Left ventricle myocardium inferior (tissue), 1 donor: ENCODE data around the gene SMG6. TPM values are rescaled to one million over a fixed set of nuclear protein-coding genes. Genes with fewer than 3 reads are reported as not detected.

ENCODE experiments used
- DNase-seq: peaks from one replicate; pipeline ENCODE4 v3.0.0-alpha.2; 2020
- H3K27ac ChIP-seq: fragments of 200-600 bp; replicated peaks from 2 replicates; pipeline ENCODE4 v1.8.0; 2021
- H3K27me3 ChIP-seq: fragments of 200-600 bp; 2 replicates; pipeline ENCODE4 v1.8.0; 2021; ENCODE audit warnings: low read depth
- H3K36me3 ChIP-seq: fragments of 200-600 bp; 2 replicates; pipeline ENCODE4 v1.8.0; 2021
- H3K4me1 ChIP-seq: fragments of 200-600 bp; 2 replicates; pipeline ENCODE4 v1.8.0; 2021
- H3K4me3 ChIP-seq: fragments of 200-600 bp; 2 replicates; pipeline ENCODE4 v1.8.0; 2021; ENCODE audit warnings: mild to moderate bottlenecking, moderate library complexity
- H3K9me3 ChIP-seq: fragments of 200-600 bp; replicated peaks from 2 replicates; pipeline ENCODE4 v1.8.0; 2021
- CTCF ChIP-seq: fragments of 200-600 bp; IDR thresholded peaks from 2 replicates; pipeline ENCODE4 v1.8.0; 2021; ENCODE audit warnings: antibody characterized with exemption, mild to moderate bottlenecking, borderline replicate concordance
- intact Hi-C: fragments of 100-400 bp; cut with micrococcal nuclease; formaldehyde crosslinking; loops from one replicate; pipeline ENCODE4 v1.11.0; 2022
- total RNA-seq: library from RNA; stranded (reverse); fragmentation: NEBNext Ultra II Directional; extraction: Animal tissue kit (Norgen Biotek cat#: 25700); gene quantifications from one replicate; pipeline ENCODE4 v1.2.1, GENCODE V29; 2021
- donor health status: DM: no; HTN: yes; CAD: no; lungs with severe emphysema.

The SMG6 gene
- total RNA-seq, 1 donor from 2014 or later = 22.1 TPM

- Histone ChIP-seq H3K36me3 (peaks cover 51% of the 10 kb centered on the region), H3K9me3 (no peaks in the 10 kb centered on the region), H3K27ac (peak overlapping the region; percentile 96), H3K4me1 (peaks cover 92% of the 10 kb centered on the region), H3K4me3 (peak overlapping the region; percentile 84), H3K27me3 (peaks cover 84% of the 10 kb centered on the region)
- TF ChIP-seq CTCF = no peak
- intact Hi-C loops = no loop called here
- DNase-seq = no peak
Measured at GRCh38 chr17:2057760-2058585, 245.6 kb downstream of the SMG6 start.

- intact Hi-C loops = no loop called here
- H3K9me3 ChIP-seq = no peaks in the 10 kb centered on the region
- H3K4me1 ChIP-seq = peaks cover 85% of the 10 kb centered on the region
- peak overlapping the region; percentile 84 for H3K4me3 ChIP-seq
- peaks cover 47% of the 10 kb centered on the region for H3K36me3 ChIP-seq
- no peak for DNase-seq
- H3K27ac ChIP-seq = peak overlapping the region; percentile 96
- no peak for TF ChIP-seq CTCF
- peaks cover 85% of the 10 kb centered on the region for H3K27me3 ChIP-seq
Measured at GRCh38 chr17:2057175-2057759, 246.3 kb downstream of the SMG6 start.

GRCh38 chr17:2056206-2057174, 247.1 kb downstream of the SMG6 start:
- intact Hi-C loops = no loop called here
- peaks cover 42% of the 10 kb centered on the region for H3K36me3 ChIP-seq
- peaks cover 85% of the 10 kb centered on the region for H3K27me3 ChIP-seq
- H3K4me3 ChIP-seq = peak overlapping the region; percentile 84
- H3K4me1 ChIP-seq = peaks cover 81% of the 10 kb centered on the region
- peak; percentile 24 for TF ChIP-seq CTCF
- H3K27ac ChIP-seq = peak overlapping the region; percentile 96
- H3K9me3 ChIP-seq = no peaks in the 10 kb centered on the region
- no peak for DNase-seq

GRCh38 chr17:2055292-2056205, 248.0 kb downstream of the SMG6 start:
- Histone ChIP-seq H3K4me3 (peak overlapping the region; percentile 84), H3K9me3 (no peaks in the 10 kb centered on the region), H3K27me3 (peaks cover 88% of the 10 kb centered on the region), H3K36me3 (peaks cover 33% of the 10 kb centered on the region), H3K27ac (peak overlapping the region; percentile 96), H3K4me1 (peaks cover 81% of the 10 kb centered on the region)
- intact Hi-C loops = loop anchor here (2.0 kb wide), 1 partner anchor 185 kb away; no protein-coding TSS in a partner anchor
- DNase-seq = no peak
- TF ChIP-seq CTCF = no peak
